BLaER1 (cell line): ENCODE data around the gene ARHGAP25.

ENCODE experiments used
- H3K27ac ChIP-seq: shearing (Covaris generic); formaldehyde crosslinking; 2 replicates; pipeline ENCODE4 v1.8.1; 2022
- H3K27me3 ChIP-seq: shearing (Covaris generic); formaldehyde crosslinking; 2 replicates; pipeline ENCODE4 v1.8.1; 2022
- H3K36me3 ChIP-seq: shearing (Covaris generic); formaldehyde crosslinking; 2 replicates; pipeline ENCODE4 v1.8.1; 2022
- H3K4me1 ChIP-seq: shearing (Covaris generic); formaldehyde crosslinking; 2 replicates; pipeline ENCODE4 v1.8.1; 2022
- H3K4me2 ChIP-seq: shearing (Covaris generic); formaldehyde crosslinking; 2 replicates; pipeline ENCODE4 v1.8.1; 2022
- H3K4me3 ChIP-seq: shearing (Covaris generic); formaldehyde crosslinking; 2 replicates; pipeline ENCODE4 v1.8.1; 2022
- H3K9ac ChIP-seq: shearing (Covaris generic); formaldehyde crosslinking; 2 replicates; pipeline ENCODE4 v1.8.1; 2022
- H3K9me3 ChIP-seq: shearing (Covaris generic); formaldehyde crosslinking; 2 replicates; pipeline ENCODE4 v1.8.1; 2022
- H4K20me1 ChIP-seq: shearing (Covaris generic); formaldehyde crosslinking; 2 replicates; pipeline ENCODE4 v1.8.1; 2022
- Cebpa-rat ChIP-seq: shearing (Covaris generic); IDR thresholded peaks from 2 replicates; pipeline ENCODE4 v1.8.1; 2022

ARHGAP25 gene

GRCh38 chr2:68807821-68808266 lies 73.2 kb downstream of the ARHGAP25 start:
- Histone ChIP-seq H3K4me3 (no peak overlapping the region), H3K36me3 (peaks cover 82% of the 10 kb centered on the region), H3K4me1 (peaks cover 83% of the 10 kb centered on the region), H3K27me3 (no peaks in the 10 kb centered on the region), H4K20me1 (no peaks in the 10 kb centered on the region), H3K9ac (peak overlapping the region; percentile 8; the same call in 1 of the 2 replicates), H3K9me3 (no peaks in the 10 kb centered on the region), H3K27ac (peak overlapping the region; percentile 97), H3K4me2 (peak overlapping the region; percentile 84)
- TF ChIP-seq Cebpa-rat: peak; percentile 97

- peak overlapping the region; percentile 84 for H3K4me2 ChIP-seq
Observed at GRCh38 chr2:68809324-68810240, 75.0 kb downstream of the ARHGAP25 start.

GRCh38 chr2:68811364-68811763 lies 76.8 kb downstream of the ARHGAP25 start:
- H3K9ac ChIP-seq: no peak overlapping the region
- H3K27me3 ChIP-seq: no peaks in the 10 kb centered on the region
- H3K9me3 ChIP-seq: no peaks in the 10 kb centered on the region
- H3K4me3 ChIP-seq: no peak overlapping the region
- H3K4me1 ChIP-seq: peaks cover 73% of the 10 kb centered on the region
- H4K20me1 ChIP-seq: no peaks in the 10 kb centered on the region
- peak overlapping the region; percentile 97 for H3K27ac ChIP-seq
- TF ChIP-seq Cebpa-rat: no peak
- H3K4me2 ChIP-seq: peak overlapping the region; percentile 84
- H3K36me3 ChIP-seq: peaks cover 83% of the 10 kb centered on the region

More at GRCh38 chr2:68809324-68810240, 75.0 kb downstream of the ARHGAP25 start:
- no peaks in the 10 kb centered on the region for H4K20me1 ChIP-seq
- no peaks in the 10 kb centered on the region for H3K9me3 ChIP-seq
- no peaks in the 10 kb centered on the region for H3K27me3 ChIP-seq
- H3K4me1 ChIP-seq: peaks cover 91% of the 10 kb centered on the region
- peak overlapping the region; percentile 79 for H3K9ac ChIP-seq
- H3K27ac ChIP-seq: peak overlapping the region; percentile 97
- peaks cover 83% of the 10 kb centered on the region for H3K36me3 ChIP-seq
- TF ChIP-seq Cebpa-rat: peak; percentile 70; the same call in 1 of the 2 replicates
- H3K4me3 ChIP-seq: peak overlapping the region; percentile 39; the same call in 1 of the 2 replicates

GRCh38 chr2:68812251-68812650 lies 77.6 kb downstream of the ARHGAP25 start:
- H4K20me1 ChIP-seq: no peaks in the 10 kb centered on the region
- peaks cover 65% of the 10 kb centered on the region for H3K4me1 ChIP-seq
- no peaks in the 10 kb centered on the region for H3K27me3 ChIP-seq
- no peaks in the 10 kb centered on the region for H3K9me3 ChIP-seq
- no peak for TF ChIP-seq Cebpa-rat
- peak overlapping the region; percentile 54 for H3K27ac ChIP-seq
- H3K4me3 ChIP-seq: no peak overlapping the region
- H3K36me3 ChIP-seq: peaks cover 81% of the 10 kb centered on the region
- H3K4me2 ChIP-seq: peak overlapping the region; percentile 84
- H3K9ac ChIP-seq: no peak overlapping the region

- no peak for TF ChIP-seq Cebpa-rat
- Histone ChIP-seq H4K20me1 (no peaks in the 10 kb centered on the region), H3K9ac (no peak overlapping the region), H3K9me3 (no peaks in the 10 kb centered on the region), H3K36me3 (peaks cover 83% of the 10 kb centered on the region), H3K4me2 (peak overlapping the region; percentile 84; the same call in 1 of the 2 replicates), H3K4me3 (no peak overlapping the region), H3K4me1 (peaks cover 58% of the 10 kb centered on the region), H3K27ac (peak overlapping the region; percentile 54), H3K27me3 (no peaks in the 10 kb centered on the region)
Observed at GRCh38 chr2:68813596-68813995, 79.0 kb downstream of the ARHGAP25 start.

GRCh38 chr2:68817306-68817705 lies 82.7 kb downstream of the ARHGAP25 start:
- Histone ChIP-seq H3K9me3 (no peaks in the 10 kb centered on the region), H3K36me3 (peaks cover 97% of the 10 kb centered on the region), H3K4me1 (peaks cover 21% of the 10 kb centered on the region), H3K9ac (no peak overlapping the region), H3K4me2 (peak overlapping the region; percentile 31; the same call in 1 of the 2 replicates), H3K4me3 (no peak overlapping the region), H3K27ac (peak overlapping the region; percentile 2), H3K27me3 (no peaks in the 10 kb centered on the region), H4K20me1 (no peaks in the 10 kb centered on the region)
- TF ChIP-seq Cebpa-rat: no peak

- Histone ChIP-seq H3K9ac (no peak overlapping the region), H3K27ac (no peak overlapping the region), H3K4me2 (no peak overlapping the region), H3K36me3 (peaks cover 97% of the 10 kb centered on the region), H3K4me1 (peaks cover 7% of the 10 kb centered on the region), H3K27me3 (no peaks in the 10 kb centered on the region), H3K4me3 (no peak overlapping the region), H4K20me1 (no peaks in the 10 kb centered on the region), H3K9me3 (0 out of 2 replicates have a peak, but pooled peaks cover 4% of the 10 kb centered on the region)
- no peak for TF ChIP-seq Cebpa-rat
Observed at GRCh38 chr2:68819556-68819955, 84.9 kb downstream of the ARHGAP25 start.

GRCh38 chr2:68822207-68822872 lies 87.7 kb downstream of the ARHGAP25 start:
- H3K4me3 ChIP-seq: no peak overlapping the region
- H3K9ac ChIP-seq: no peak overlapping the region
- H3K36me3 ChIP-seq: peaks cover 97% of the 10 kb centered on the region
- no peak for TF ChIP-seq Cebpa-rat
- no peaks in the 10 kb centered on the region for H4K20me1 ChIP-seq
- no peaks in the 10 kb centered on the region for H3K27me3 ChIP-seq
- H3K9me3 ChIP-seq: 0 out of 2 replicates have a peak, but pooled peaks cover 4% of the 10 kb centered on the region
- no peak overlapping the region for H3K4me2 ChIP-seq
- peaks cover 22% of the 10 kb centered on the region for H3K4me1 ChIP-seq
- no peak overlapping the region for H3K27ac ChIP-seq

GRCh38 chr2:68824831-68825230 lies 90.2 kb downstream of the ARHGAP25 start:
- Histone ChIP-seq H3K27ac (no peak overlapping the region), H3K27me3 (no peaks in the 10 kb centered on the region), H3K36me3 (peaks cover 72% of the 10 kb centered on the region), H4K20me1 (no peaks in the 10 kb centered on the region), H3K9me3 (0 out of 2 replicates have a peak, but pooled peaks cover 4% of the 10 kb centered on the region), H3K9ac (no peak overlapping the region), H3K4me2 (no peak overlapping the region), H3K4me3 (no peak overlapping the region), H3K4me1 (peaks cover 37% of the 10 kb centered on the region)
- no peak for TF ChIP-seq Cebpa-rat
